GM19438 (cell line): Measurements from ENCODE around the gene STK17B.

ENCODE experiments used
- ATAC-seq: cut with Tn5 transposase; IDR thresholded peaks from one replicate; pipeline ENCODE4 v1.9.1; 2021; ENCODE audit warnings: low read depth; ENCODE audit not compliant: unreplicated experiment

The STK17B gene

DNA sequence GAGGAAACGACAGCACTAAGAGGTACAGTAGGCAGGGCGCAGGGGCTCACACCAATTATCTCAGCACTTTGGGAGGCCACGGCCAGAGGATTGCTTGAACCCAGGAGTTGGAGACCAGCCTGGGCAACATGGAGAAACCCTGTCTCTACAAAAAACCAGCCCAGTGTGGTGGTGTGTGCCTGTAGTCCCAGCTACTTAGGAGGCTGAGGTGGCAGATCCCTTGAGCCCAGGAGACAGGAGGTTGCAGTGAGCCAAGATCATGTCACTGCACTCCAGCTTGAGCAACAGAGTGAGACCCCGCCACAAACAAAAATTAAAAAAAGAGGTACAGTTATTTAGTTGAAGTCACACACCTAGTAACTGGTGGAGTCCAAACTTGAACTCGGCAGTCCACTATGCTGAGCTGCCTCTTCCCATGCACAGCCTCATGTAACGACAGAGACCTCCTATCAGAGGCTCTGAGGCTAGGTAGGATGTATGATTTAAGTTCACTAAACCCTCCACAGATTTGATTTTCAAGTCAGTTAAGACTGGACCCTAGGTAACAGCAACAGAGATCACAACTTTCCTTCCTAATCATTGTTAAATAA lies 8.7 kb downstream of the STK17B start:
- no peak for ATAC-seq

DNA sequence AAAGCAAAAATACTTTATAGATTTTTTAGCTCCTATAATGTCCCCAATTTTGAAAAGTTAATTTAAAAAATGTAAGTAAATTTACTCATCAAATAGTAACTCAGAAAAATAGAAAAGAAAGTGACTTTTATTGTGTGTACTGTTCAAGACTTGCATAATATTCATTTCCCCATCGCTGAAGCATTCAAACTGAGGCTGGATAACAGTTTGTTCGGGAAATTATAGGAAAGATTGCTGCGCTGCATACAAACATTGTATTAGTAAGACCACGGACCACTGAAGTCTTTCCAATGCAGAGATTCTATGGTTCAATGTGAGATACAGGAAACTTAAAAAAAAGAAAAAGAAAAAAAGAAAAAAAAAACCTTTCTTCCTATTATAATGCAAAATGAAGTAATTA lies 10.4 kb downstream of the STK17B start:
- ATAC-seq, result no peak

DNA sequence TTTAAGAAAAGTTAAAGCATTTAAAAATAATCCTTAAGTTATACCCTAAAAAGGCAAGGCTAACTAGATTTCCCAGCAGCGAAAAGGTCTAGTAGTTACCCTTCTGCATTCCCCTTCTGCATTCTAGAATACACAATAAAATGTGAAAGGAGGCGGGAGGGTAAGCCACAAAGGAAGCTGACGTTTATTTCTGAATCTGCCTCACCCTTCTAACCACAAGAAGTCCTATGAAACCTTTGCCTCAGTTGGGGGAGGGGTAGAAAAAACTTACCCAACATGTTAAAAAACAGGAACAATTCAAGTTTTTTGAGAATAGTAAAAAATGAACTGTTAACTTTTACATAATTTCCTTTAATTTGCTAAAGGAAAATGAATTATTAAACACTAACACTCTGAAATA lies 11.3 kb downstream of the STK17B start:
- ATAC-seq, result peak; percentile 82

DNA sequence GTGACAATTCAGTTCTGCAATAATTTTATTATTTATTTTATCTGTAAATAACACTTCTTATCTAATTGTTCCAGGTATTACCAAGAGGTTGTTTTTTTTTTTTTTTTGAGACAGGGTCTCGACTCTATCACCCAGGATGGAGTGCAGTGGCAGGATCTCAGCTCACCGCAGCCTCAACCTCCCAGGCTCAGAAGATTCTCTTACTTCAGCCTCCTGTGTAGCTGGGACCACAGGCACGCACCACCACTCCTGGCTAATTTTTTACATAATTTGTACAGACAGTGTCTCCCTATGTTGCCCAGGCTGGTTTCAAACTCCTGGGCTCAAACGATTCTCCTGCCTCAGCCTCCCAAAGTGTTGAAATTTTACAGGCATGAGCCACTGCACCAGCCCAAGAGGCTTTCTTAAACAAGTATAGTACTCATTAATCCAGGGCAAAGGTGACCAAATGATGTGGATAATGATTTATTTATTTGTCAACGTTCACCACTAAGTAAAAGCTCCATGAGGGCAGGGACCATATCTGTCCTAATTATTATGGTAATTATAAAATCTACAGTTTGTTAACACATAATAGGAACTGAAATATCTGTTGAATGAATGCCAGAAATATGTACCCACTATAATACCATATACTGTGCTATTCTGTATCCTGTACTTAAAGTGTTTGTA lies 12.0 kb downstream of the STK17B start:
- ATAC-seq, result no peak

DNA sequence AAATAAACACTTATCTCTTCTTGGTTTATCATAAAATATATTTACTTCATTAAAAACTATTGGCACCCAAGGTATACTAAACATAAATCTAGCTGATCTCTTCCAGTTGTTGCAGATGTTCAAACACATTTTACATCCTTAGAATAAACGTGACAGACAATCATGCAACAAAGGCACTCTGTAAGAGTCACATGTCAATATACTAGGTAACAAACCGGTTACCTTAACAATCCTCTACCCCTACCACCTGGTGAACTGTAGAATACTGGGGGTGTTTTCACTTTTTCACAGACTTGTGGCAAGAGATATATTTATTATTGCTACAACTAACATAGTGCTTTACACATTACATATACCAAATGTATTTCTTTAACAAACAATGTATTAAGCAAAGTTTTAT lies 15.8 kb downstream of the STK17B start:
- ATAC-seq, result no peak

DNA sequence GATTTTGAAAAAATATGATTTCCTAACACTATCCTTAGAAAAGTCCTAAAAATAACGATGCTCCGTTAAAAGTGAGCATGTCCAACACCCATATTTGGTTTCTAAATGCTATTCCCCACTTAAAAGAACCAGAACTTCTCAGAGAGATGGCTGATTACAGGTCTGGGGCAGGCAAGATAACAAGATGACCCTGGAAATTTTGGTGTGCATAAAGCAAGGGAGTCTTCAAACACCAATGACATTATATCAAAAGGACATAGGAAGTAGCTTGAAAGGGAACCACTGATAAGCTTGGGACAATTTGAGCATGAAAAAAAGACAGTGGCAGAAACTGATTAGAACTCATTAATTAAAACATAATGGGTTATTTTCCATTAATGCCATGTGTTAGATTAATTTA lies 17.9 kb downstream of the STK17B start:
- no peak for ATAC-seq

DNA sequence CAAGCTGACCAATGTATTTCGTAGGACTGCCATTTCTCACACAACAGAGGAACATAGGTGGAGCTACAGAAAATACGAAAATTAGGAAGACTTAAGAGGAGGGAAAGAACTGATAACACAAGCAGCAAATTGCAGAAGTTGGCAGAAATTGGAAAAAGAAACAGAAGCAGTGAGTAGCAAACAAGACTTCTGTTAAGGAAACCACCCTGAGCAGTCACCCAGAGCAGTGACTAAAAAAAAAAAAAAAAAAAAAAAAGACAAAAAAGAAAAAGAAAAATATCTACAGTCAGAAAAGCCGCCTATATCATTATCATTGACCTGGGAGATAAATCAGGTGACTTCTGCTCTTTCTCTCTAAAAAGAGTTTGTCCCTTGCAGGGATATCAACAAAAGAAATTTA lies 21.4 kb downstream of the STK17B start:
- ATAC-seq, result no peak

DNA sequence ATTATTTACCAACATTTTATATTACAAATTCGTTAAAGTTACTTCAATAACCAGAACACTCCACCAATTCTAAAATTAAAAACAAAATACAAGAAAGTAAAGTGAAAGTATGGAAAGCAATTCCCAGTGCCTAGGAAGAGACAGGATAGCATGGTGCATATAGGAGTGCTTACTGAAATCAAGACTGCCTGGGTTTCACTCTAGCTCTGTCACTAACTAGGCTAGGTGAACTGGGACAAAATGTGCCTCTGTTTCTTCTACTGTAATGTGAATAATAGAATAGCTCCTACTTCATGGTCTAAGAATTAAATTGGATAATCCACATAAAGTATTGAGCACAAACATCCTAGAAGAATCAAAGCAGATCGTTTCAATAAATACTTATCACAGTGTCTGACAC lies 22.6 kb downstream of the STK17B start:
- no peak for ATAC-seq

DNA sequence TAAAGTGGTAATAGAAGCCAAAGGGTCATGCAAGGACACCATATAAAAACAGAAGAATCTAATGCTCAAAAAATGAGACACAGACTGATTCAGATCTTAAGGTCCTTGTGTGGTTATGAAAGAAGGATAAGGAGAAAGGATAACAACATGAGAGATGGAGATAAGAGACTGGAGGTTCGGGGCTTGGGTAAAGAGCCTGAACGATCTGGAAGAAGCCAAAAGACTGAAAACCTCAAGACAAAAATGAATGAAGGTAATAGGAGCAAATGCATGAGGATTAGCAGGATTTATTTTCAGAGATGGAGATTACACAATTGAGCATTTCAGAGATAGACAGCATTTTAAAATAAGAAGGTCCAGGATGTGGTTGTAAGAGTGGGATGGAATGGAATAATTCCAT lies 26.1 kb downstream of the STK17B start:
- no peak for ATAC-seq

DNA sequence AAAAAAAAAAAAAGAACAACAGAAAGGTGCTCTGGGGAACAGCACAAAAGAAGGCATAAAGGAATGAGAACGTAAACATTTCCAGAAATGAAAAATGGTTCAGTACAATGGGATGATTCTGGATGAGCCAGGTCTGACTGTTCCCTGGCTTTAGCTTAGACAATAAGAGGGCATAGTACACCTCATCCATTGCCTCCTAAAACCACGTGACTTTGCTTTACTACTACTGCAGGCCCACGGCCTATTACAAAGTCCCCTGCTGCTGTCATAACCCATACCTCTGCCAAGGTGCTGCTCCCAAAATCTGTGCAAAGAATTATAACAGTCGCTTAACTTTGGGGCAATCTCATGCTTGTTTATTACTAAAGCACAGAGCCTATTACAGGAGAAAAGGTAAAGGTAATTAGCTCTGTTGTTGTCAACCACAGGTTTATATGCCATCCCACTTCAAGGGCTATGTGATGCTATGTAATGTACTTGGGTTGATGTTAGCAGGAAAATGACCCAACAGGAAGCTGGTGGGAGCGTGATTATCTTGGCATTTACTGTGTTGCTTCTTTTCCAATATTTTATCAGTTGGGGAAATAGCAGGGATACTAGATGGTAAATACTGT lies 26.8 kb downstream of the STK17B start:
- no peak for ATAC-seq

DNA sequence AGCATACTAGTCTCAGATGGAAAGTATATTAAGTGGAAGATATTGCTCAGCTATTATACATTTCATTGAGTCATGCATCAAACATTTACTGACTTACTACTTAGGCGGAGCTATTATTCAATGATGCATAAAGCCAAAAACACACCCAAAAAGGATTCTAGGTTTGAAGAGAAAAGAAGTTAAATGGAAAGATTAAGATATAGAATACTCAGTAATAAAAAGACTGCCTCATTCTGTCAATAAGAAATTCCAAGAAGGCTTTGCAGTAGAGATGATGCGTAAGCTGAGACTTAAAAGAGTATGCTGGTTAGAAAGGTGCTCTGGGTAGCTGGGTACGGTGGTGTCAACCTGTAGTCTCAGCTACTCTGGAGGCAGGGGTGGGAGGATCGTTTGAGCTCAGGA lies 27.6 kb downstream of the STK17B start:
- ATAC-seq, result no peak

DNA sequence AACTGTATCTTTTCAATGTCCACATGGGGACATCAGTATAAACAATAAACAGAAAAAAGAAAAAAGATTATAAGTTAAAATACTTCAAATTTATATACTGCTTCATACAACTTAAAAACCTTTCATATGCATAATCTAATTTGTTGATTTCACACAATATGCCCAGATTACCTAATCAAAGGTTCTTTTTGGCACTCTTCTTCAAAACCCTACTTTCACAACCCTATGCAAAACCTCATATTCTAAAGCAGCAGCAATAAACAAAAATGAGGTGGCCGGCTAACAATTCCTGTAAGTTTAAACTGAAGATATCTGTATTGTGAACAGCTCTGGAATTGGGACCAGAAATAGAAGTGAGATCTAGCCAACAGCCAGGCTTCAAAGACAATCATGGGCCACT lies 28.6 kb downstream of the STK17B start:
- ATAC-seq, result no peak

DNA sequence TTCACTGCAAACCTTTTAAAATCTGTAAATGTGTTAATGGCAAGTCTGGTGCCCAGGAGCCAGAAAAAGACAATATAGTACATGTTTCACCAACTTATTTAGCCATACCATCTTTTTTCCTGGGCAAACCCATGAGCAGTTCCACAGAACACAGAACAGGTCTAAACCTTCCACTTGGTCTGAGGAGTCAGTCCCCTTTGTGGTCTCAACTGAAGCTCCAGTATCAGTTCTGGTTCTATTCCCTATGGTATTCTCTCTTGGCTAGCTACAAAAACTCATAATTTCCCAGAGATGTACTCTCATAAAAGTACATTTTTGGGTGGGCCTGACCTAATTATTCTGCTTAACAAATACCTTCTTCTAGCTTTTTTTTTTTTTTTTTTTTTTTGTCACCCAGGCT lies 31.2 kb downstream of the STK17B start:
- no peak for ATAC-seq

DNA sequence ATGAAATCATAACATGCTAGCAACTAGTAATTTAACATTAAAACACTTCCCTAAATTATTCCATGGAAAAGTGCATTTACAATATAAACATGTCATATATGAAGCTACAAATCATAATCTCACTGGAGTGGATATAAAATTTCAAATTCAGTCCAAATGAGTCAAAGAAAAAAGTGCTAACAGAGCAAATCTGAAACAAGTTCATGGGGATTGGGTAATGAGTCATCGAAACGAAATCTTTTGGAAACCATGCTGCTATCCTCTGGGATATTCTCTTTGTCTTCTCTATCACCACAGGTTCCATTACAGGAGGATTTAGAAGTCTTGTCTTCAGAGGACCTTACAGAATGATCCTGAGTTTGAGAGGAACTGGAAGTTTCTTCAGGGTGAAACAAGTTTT lies 34.1 kb downstream of the STK17B start:
- ATAC-seq, result no peak

DNA sequence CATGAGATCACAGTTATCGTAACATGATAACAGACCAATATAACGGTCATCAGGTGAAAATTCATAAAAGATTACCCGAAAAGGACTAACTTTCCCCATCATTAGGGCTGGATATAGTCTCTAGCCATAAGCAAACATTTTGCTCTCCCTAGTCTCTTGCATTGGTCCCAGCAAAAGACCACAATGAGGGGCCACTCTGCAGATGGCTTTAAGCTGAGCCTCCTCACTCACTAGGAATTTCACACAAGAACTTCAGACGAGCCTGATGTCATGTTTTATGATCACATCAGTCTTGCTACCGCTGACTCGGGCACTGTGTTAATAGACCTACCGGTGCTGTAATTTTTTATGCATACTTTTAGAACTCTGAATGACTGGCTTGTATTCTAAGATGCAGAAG lies 35.2 kb downstream of the STK17B start:
- no peak for ATAC-seq

DNA sequence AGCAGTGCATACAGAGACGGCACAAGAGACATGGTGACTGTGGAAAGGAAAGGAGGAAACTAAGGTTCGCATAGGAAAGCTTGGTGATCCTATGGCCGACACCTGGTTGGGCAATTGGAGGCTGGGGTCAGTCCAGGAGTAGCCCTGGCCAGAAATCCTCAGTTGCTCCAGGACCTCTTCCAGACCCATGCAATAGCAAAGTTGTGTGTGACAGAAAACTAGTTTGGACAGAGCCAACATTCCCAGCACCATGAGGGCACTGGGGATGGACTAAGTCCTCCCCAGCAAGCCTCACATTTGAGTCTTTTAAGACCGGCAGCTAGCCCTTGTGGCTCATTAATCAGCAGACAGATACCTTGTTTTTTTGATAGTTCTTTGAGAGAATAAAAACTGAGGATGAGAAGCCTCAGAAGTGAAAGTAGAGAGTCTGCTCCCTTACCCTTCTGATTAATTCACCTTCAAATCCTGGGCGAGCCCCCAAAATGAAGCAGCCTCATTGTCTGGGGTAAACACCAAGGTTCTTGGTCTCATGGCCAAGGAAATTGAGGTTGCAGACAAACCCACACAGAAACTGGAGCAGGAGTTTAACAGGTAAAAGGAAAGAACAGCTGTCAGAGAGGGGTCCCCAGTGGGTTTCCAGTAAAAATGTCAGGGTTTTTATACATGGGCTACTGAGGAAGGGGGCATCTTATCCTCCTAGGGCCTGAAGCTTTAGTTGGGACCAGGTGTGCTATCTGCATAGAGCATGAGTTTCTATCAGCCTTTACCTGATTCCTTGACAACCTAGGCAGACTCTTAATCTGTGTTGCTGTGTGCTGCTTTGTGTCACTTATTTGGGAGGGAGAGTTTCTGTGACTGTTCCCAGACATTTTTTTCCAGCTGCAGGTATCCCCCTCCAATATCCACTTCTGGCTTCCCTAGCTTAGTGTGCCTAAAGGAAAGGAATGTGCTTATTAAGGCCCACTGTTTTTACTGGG lies 39.1 kb downstream of the STK17B start:
- peak; percentile 34 for ATAC-seq

DNA sequence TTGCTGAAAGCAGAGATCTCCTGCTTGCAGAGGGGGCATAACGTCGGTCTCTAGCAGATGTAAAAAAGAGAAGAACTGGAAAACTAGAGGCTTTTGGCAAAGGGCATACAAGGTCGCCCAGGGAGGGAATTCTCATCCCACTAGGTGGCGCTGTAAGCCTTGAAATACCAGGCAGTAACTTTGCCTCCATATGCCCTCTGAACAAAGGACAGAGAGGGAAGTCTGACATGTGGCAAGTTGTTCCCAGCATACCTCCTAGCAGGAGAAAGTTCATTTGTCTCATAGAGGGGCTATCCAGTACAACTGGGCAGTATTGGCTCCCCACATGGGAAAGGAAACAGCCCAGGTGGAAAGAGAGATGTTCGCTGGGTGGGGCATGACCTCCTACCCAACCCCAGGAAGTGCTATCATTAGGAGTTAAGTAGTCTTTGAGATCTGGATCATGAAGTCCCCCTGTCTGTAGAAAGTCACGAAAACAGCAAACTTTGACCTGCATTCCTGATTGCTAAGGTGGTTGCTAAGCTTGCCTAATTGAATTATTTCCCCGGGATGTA lies 39.9 kb downstream of the STK17B start:
- peak; percentile 58 for ATAC-seq

DNA sequence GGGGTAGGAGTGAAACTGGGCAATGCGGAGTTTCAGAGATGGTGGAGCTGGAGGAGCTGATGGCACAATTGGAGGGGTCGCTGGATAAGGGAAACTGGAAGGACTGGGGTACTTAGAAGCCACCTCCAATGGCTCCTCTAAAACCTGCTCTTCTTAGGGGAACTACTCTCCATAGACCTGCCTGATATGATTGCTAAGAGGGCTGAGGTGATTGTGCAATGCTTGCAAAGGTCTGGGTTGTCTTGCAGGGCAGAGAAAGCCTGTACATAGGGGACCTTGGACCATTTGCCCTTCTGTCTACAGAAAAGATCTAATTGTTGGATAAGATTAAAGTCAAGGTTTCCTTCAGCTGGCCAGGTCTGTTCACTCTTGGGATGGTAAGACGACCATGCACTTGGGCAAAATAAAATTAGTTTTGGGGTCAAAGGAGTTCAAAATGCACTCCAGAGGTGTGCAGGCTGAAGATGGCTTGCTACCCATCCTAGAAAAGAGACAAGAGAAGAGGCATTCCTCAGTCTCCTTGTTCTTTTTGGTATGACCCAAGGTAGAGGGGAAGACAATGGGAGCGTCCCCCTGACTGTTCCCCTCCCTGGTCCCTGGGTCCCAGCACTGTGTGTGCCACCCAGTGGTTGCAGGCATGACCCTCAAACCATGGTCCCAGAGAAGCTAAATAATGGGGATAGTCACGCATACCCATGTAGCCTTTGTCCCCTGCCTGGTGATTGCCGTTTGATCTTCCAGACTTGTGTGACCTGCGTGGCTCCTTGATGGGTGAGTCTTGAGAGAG lies 41.1 kb downstream of the STK17B start:
- ATAC-seq, result no peak

DNA sequence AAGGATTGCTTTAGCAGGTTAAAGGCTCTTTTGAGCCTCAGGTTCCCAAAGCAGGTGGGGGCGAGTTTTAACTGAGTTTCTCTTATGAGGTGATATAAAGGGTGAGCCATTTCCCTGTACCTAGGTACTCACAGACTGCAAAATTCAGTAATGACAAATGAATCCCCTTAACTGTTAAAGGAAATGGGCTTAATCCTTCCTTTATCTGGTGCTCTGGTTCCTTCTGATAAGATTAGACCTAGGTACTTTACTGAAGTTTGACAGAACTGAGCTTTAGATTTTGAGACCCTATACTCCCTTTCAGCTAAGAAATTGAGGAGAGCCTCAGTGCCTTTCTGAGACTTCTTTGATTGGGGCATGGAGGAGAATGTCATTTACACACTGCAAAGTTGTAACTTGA lies 42.6 kb downstream of the STK17B start:
- ATAC-seq, result no peak

DNA sequence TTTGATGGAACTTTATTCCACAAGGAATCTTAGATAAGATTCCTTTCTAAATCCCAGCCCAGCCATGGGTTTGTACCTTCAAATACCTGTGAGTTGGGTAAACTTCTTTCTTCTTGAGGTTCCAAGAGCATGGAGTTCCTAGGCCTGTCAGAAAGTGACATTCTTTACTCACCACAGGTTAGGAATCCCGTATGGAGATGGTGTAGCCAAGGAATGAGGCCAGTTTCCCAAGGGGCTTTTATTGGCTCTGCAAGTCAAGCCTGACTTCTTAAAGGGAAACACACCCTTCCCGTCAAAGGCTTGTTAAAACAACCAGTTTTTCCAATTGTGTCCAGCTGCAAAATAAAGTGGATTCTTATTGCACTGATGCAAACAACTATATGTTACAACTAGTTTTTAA lies 45.8 kb downstream of the STK17B start:
- ATAC-seq, result no peak
